Measurements from ENCODE around the gene INPP5A.

The INPP5A gene

GRCh38 chr10:132684164-132684891 lies 146.7 kb downstream of the INPP5A start:
- DNase-seq: no peak

- no peak for DNase-seq
These were observed 147.7 kb downstream of the INPP5A start for GRCh38 chr10:132685101-132685891.

GRCh38 chr10:132685921-132686680 lies 148.5 kb downstream of the INPP5A start:
- DNase-seq: no peak

- no peak for DNase-seq
These were observed 149.8 kb downstream of the INPP5A start for GRCh38 chr10:132687181-132687892.

- DNase-seq: no peak
These were observed 150.4 kb downstream of the INPP5A start for GRCh38 chr10:132687893-132688579.

GRCh38 chr10:132688580-132689420 lies 151.2 kb downstream of the INPP5A start:
- no peak for DNase-seq

GRCh38 chr10:132689721-132690360 lies 152.3 kb downstream of the INPP5A start:
- no peak for DNase-seq

- DNase-seq: no peak
These were observed 152.8 kb downstream of the INPP5A start for GRCh38 chr10:132690401-132690800.

GRCh38 chr10:132690821-132691610 lies 153.4 kb downstream of the INPP5A start:
- DNase-seq: no peak

- DNase-seq: no peak
These were observed 154.1 kb downstream of the INPP5A start for GRCh38 chr10:132691711-132692153.

- DNase-seq: no peak
These were observed 154.7 kb downstream of the INPP5A start for GRCh38 chr10:132692311-132692710.

- DNase-seq: no peak
These were observed 156.1 kb downstream of the INPP5A start for GRCh38 chr10:132693676-132694075.

- DNase-seq: no peak
These were observed 158.6 kb downstream of the INPP5A start for GRCh38 chr10:132696204-132696603.

- no peak for DNase-seq
These were observed 159.4 kb downstream of the INPP5A start for GRCh38 chr10:132696728-132697577.

GRCh38 chr10:132697578-132698200 lies 160.1 kb downstream of the INPP5A start:
- no peak for DNase-seq

- no peak for DNase-seq
These were observed 160.7 kb downstream of the INPP5A start for GRCh38 chr10:132698211-132698751.

GRCh38 chr10:132698761-132699391 lies 161.3 kb downstream of the INPP5A start:
- no peak for DNase-seq

Measured in inflammatory macrophage treated with lipopolysaccharide for 4 hours (primary cell).